ENCODE measurements around the gene ERICH4.
"Not testable (repeated sequence)": the region's sequence is repeated elsewhere in the genome, so short reads cannot be mapped to it uniquely, and the experiment has no call there.

The ERICH4 gene

DNA sequence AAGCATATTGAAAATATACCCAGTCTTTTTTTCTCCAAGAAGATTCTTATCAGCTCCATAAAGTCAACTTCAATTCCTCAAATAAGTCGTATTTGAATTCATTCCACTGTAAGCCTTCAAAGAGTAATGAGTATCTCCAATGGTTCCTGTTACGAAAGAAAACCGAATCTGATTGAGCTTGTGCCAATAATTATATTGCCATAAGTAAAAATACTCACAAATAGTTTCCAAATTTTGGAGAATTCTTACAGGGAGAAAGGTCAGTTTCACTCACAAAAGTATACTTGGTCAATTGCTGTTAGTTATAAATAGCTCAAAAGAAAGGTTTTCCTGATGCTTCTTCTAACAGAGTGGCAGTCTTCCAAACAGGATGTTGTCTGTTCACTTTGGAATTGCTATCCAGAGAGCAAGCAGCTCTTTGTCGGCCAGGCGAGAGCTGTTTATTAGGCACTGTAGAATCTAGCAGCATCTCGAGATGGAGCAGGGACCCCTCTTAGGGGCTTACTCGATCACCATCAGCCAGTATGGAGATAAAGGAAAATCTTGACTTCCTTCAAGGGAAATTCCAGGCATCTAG lies 13.5 kb downstream of the ERICH4 start:
- Histone ChIP-seq H3K9me3 (ENCODE audit: insufficient read depth, low read length, severe bottlenecking) (no peaks in the 10 kb centered on the region), H3K27ac (ENCODE audit: low read length) (no peak overlapping the region), H3K36me3 (ENCODE audit: insufficient read depth, low read length) (no peaks in the 10 kb centered on the region), H2AFZ (ENCODE audit: low read depth, low read length) (no peak overlapping the region), H3K4me1 (ENCODE audit: insufficient read depth, low read length) (no peaks in the 10 kb centered on the region), H4K20me1 (ENCODE audit: insufficient read depth, low read length) (no peaks in the 10 kb centered on the region), H3K4me2 (ENCODE audit: insufficient read depth, low read length) (no peak overlapping the region), H3K79me2 (ENCODE audit: insufficient read depth, low read length) (no peaks in the 10 kb centered on the region), H3K9ac (ENCODE audit: low read depth, low read length) (no peak overlapping the region), H3K4me3 (ENCODE audit: low read depth in 1 of 2, low read length in 2 of 2) (no peak overlapping the region), H3K27me3 (ENCODE audit: insufficient read depth, low read length, poor library complexity) (peaks cover 7% of the 10 kb centered on the region)
- ATAC-seq (ENCODE audit: insufficient read depth, low read depth) = no peak
- TF ChIP-seq EZH2 (IDR thresholded peaks at IDR 0.05; ENCODE audit: borderline replicate concordance, low read depth, low read length, severe bottlenecking) = no peak
- TF ChIP-seq, protein P1, sequence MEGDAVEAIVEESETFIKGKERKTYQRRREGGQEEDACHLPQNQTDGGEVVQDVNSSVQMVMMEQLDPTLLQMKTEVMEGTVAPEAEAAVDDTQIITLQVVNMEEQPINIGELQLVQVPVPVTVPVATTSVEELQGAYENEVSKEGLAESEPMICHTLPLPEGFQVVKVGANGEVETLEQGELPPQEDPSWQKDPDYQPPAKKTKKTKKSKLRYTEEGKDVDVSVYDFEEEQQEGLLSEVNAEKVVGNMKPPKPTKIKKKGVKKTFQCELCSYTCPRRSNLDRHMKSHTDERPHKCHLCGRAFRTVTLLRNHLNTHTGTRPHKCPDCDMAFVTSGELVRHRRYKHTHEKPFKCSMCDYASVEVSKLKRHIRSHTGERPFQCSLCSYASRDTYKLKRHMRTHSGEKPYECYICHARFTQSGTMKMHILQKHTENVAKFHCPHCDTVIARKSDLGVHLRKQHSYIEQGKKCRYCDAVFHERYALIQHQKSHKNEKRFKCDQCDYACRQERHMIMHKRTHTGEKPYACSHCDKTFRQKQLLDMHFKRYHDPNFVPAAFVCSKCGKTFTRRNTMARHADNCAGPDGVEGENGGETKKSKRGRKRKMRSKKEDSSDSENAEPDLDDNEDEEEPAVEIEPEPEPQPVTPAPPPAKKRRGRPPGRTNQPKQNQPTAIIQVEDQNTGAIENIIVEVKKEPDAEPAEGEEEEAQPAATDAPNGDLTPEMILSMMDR (IDR thresholded peaks at IDR 0.05; ENCODE audit: borderline replicate concordance, extremely low read depth, low read length, poor library complexity, severe bottlenecking) = no peak
- no peak for DNase-seq

DNA sequence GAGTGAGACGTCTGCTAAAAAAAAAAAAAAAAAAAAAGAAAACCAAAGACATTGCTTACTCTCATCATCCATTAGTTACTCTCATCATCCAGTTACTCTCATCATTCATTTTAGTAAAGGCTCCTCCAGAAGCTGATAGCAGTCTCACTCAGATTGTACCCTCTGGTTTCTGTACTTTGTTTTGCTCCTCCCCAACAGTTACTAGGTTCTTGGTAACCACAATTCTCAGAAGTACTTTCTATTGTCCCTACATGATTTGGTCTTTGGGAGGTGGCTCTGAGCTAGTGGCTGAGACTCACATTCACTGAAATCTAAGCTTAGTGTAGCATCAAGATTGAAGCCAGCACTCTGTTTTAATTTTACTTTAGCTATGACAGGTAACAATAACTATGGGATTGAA lies 14.3 kb downstream of the ERICH4 start:
- TF ChIP-seq EZH2 (IDR thresholded peaks at IDR 0.05; ENCODE audit: borderline replicate concordance, low read depth, low read length, severe bottlenecking) = no peak
- TF ChIP-seq, protein P1 (IDR thresholded peaks at IDR 0.05; ENCODE audit: borderline replicate concordance, extremely low read depth, low read length, poor library complexity, severe bottlenecking) = no peak
- Histone ChIP-seq H3K4me3 (ENCODE audit: low read depth in 1 of 2, low read length in 2 of 2) (no peak overlapping the region), H3K4me2 (ENCODE audit: insufficient read depth, low read length) (no peak overlapping the region), H3K36me3 (ENCODE audit: insufficient read depth, low read length) (no peaks in the 10 kb centered on the region), H3K27ac (ENCODE audit: low read length) (no peak overlapping the region), H3K9ac (ENCODE audit: low read depth, low read length) (no peak overlapping the region), H3K79me2 (ENCODE audit: insufficient read depth, low read length) (no peaks in the 10 kb centered on the region), H2AFZ (ENCODE audit: low read depth, low read length) (no peak overlapping the region), H3K27me3 (ENCODE audit: insufficient read depth, low read length, poor library complexity) (peaks cover 7% of the 10 kb centered on the region), H4K20me1 (ENCODE audit: insufficient read depth, low read length) (no peaks in the 10 kb centered on the region), H3K9me3 (ENCODE audit: insufficient read depth, low read length, severe bottlenecking) (no peaks in the 10 kb centered on the region), H3K4me1 (ENCODE audit: insufficient read depth, low read length) (no peaks in the 10 kb centered on the region)
- ATAC-seq (ENCODE audit: insufficient read depth, low read depth) (peak; percentile 59; the same call in 1 of the 3 replicates), DNase-seq (no peak)

DNA sequence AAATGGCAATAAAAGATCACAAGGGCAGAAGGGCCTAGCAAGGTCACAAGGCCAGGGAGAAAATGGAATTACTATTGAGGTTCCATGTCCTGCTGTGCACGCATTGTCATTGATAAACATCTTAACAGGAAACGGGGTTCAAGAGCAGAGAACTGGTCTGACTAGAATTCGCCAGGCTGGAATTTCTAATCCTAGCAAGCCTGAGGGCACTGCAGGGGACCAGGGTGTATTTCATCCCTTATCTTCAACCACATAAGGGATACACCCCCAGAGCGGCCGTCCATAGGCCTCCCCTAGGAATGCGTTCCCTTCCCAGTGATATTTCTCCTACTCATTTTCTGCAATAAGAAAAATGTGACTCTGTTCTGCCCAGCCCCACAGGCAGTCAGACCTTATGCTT lies 19.5 kb downstream of the ERICH4 start:
- ATAC-seq (ENCODE audit: insufficient read depth, low read depth) (no peak), DNase-seq (no peak)
- Histone ChIP-seq H3K4me3 (ENCODE audit: low read depth in 1 of 2, low read length in 2 of 2) (no peak overlapping the region), H3K4me1 (ENCODE audit: insufficient read depth, low read length) (no peaks in the 10 kb centered on the region), H3K27me3 (ENCODE audit: insufficient read depth, low read length, poor library complexity) (peaks cover 7% of the 10 kb centered on the region), H2AFZ (ENCODE audit: low read depth, low read length) (no peak overlapping the region), H3K27ac (ENCODE audit: low read length) (no peak overlapping the region), H4K20me1 (ENCODE audit: insufficient read depth, low read length) (no peaks in the 10 kb centered on the region), H3K4me2 (ENCODE audit: insufficient read depth, low read length) (no peak overlapping the region), H3K9me3 (ENCODE audit: insufficient read depth, low read length, severe bottlenecking) (no peaks in the 10 kb centered on the region), H3K36me3 (ENCODE audit: insufficient read depth, low read length) (no peaks in the 10 kb centered on the region), H3K79me2 (ENCODE audit: insufficient read depth, low read length) (no peaks in the 10 kb centered on the region), H3K9ac (ENCODE audit: low read depth, low read length) (no peak overlapping the region)
- no peak for TF ChIP-seq EZH2 (IDR thresholded peaks at IDR 0.05; ENCODE audit: borderline replicate concordance, low read depth, low read length, severe bottlenecking)
- TF ChIP-seq, protein P1 (IDR thresholded peaks at IDR 0.05; ENCODE audit: borderline replicate concordance, extremely low read depth, low read length, poor library complexity, severe bottlenecking) = no peak

DNA sequence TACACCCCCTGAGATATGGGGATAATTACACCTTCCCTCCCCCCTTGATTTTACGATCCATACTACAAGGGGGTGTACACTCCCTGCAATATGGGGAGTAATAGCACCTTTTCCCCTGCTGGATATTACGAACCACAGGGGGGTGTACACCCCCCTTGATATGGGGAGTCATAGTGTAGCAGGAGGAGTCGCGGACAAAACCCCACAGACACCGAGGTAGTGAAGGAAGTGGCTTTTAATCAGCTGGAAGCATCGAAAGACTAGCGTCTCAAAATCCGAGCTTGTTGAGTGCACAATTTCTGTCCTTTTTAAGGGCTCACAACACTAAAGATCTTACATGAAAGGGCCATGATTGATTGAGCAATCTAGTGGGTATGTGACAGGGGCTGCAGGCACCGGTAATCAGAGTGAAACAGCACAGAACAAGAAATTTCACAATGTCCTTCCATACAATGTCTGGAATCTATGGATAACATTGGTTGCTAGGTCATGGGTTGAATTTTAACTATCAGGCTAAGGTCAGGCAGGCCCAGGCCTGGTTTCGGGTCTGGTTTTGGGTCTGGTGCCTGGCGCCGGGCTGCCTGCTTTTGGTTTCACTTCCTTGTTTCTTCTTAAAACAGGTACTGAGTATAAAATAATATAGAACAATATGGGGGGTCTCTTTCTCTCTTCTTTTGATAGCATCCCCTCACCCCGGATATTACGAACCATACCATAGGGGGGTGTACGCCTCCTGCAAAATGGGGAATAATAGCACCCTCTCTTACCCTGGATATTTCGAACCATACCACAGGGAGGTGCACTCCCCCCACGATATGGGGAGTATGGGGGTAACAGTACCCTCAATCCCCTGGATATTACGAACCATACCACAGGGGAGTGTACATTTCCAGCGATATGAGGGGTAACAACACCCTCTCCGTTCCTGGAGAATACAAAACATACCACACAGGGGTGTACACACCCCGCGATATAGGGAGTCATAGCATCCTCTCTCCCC lies 20.6 kb downstream of the ERICH4 start:
- ATAC-seq (ENCODE audit: insufficient read depth, low read depth); H2AFZ ChIP-seq (ENCODE audit: low read depth, low read length); DNase-seq; H3K9me3 ChIP-seq (ENCODE audit: insufficient read depth, low read length, severe bottlenecking); H3K79me2 ChIP-seq (ENCODE audit: insufficient read depth, low read length); H3K27ac ChIP-seq (ENCODE audit: low read length); H3K4me2 ChIP-seq (ENCODE audit: insufficient read depth, low read length); H4K20me1 ChIP-seq (ENCODE audit: insufficient read depth, low read length); H3K4me1 ChIP-seq (ENCODE audit: insufficient read depth, low read length); H3K27me3 ChIP-seq (ENCODE audit: insufficient read depth, low read length, poor library complexity); H3K9ac ChIP-seq (ENCODE audit: low read depth, low read length); H3K36me3 ChIP-seq (ENCODE audit: insufficient read depth, low read length); H3K4me3 ChIP-seq (ENCODE audit: low read depth in 1 of 2, low read length in 2 of 2): not testable (repeated sequence)

Data from DND-41 (cell line).